GM15510 (cell line): ENCODE measurements around the gene GRB10.

Source experiments
- POLR2A ChIP-seq: IDR thresholded peaks from 3 replicates; pipeline ENCODE4 v1.6.1; 2011; ENCODE audit warnings: borderline replicate concordance; ENCODE audit not compliant: insufficient read length; ENCODE audit errors: extremely low read depth

GRB10 gene

DNA sequence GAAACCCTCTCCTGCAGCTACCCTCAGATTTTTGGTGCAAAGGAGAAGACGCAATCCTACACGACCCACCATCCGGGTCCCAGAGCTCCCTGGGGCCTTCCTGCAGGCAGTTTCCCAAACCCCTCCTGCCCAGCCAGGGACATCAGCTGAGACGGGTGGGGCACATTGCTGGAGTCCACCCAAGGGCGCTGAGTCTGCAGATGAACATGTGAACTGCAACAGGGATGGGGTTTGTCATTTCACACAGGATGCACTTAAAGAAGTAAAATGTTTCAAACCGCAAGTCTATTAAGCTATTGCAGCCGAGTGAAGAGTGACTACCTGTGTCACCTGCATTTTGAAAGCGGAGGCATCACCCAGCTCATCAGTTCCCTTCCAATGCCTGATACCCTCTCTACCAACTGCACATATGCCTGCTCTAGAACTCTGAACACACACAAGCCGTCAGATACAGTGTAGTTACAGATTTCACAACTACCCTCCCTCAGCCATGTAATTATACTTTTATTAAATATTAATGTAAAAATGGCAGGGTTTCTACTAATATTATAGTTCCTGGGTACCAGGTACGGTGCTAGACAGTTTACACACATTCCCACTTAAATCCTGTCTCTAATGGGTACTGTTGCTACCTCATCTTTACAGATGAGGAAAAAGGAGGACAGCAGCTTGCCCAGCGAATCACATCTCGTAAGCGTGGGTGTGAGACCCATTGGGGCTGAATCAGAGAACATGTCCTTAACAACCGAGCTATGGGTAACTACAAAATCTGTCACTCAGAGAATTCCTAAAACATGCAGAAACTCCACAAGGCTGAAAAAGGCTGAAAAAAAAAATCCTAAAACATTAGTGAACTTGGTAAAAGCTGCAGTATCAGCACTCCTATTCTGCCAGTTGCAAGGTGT lies 71.2 kb downstream of the GRB10 start:
- no peak for TF ChIP-seq POLR2A

DNA sequence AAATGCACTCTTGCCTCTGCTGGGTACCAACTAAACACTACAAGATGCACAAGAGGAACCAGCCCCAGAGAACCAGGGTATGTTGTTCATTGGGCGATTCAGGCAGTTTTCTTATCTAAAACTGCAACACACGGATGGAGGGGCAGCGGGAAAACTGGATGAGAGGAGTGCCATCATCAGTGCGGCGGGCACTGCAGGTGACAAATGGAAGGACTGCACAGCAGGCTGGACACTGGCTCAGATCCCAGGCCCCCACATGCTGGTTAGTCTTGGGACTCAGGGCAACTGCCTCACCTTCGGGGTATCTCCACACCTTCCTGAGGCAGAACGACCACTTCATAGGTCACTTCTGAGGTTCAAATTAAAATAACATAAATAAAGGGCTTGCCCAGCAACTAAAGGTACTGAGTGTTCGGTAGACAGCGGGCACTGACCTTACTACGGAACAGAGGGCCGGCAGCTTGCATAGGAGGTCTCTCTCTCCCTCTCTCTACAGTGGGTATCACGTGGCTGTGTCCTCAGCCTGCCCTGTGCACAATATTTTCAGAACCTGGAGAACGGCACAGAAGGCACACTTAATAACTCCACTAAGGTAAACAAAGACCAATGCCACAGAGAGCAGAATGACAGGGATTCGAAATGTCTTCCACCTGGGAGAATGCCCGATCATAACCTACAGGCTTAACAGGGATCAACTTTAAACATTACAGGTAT lies 72.1 kb downstream of the GRB10 start:
- no peak for TF ChIP-seq POLR2A

GRCh38 chr7:50709151-50709550 lies 73.5 kb downstream of the GRB10 start:
- no peak for TF ChIP-seq POLR2A

DNA sequence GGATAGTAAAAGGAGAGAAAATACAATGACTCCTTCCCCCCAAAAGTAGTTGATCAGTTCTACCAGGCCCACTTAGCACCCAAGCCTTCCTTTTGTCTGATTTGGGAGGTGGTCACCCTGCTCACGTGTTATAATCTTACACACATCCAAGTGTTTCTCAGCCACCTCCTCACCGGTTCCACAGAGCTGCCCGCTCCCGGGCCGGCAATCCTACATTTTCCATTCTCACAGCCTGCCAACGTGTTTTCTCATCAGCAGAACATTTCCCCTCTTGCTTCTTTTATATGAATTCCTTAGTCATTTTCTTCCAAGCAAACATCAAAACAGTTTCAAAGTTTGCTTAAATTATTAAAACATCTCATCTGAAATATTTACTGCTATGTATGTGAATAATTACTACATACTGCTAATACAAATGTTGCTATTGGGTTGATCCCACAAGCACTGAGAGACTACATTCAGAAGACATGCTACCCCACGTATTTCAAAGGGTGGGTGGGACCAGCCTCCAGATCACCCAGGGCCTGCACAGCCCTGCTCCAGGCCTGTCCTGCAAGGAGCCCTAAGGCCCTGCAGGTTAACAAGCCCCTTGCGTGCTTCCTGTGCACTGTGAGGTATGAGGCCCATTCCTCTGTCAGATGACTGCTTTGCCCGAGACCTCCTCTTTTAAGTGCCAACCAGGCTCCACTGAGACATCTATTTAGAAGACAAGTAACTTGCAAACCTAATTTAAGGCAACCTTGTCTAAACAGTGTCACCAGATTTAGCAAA lies 75.3 kb downstream of the GRB10 start:
- no peak for TF ChIP-seq POLR2A

DNA sequence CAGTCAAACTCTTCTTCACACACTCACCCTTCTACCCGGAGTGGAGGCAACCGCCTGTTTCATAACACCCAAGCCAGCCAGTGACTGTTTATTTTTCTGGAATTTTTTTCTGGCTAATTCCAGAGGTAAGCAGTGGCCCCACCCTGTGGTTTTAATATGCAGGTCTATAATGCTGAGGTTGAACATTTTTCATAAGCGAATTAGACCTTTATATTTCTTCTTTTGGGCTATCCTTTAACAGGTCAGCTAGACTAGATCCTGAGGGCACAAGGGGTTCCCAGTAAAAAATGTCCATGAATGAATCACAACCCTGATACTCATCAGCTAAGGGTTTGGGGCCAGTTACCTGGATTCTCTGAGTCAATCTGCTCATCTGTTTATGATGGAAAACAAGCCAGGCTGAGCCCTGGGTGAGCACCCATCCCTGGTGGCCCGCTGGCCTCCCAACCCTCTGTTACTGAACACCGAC lies 76.2 kb downstream of the GRB10 start:
- TF ChIP-seq POLR2A, result no peak

DNA sequence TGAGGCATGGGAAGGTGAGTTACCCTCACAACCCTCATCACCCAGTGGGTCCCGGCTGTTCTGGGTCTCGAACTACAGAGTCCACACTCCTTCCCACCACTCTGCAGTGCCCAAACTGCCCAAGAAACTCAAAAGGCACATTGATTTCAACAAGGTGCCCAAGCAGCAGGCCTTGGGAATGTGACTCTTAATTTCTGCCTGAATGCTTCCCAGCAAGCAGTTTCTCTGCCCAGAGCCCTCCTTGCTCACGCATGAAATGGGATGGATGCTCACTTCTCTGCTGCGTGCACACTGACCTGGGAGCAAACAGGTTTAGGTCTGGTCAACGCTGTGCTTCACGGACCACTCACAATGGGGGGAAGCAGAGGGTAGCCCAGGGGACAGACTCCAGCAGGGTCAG lies 77.9 kb downstream of the GRB10 start:
- no peak for TF ChIP-seq POLR2A

- no peak for TF ChIP-seq POLR2A
These were observed 79.0 kb downstream of the GRB10 start for GRCh38 chr7:50703654-50704053.

GRCh38 chr7:50699143-50699542 lies 83.6 kb downstream of the GRB10 start:
- no peak for TF ChIP-seq POLR2A

DNA sequence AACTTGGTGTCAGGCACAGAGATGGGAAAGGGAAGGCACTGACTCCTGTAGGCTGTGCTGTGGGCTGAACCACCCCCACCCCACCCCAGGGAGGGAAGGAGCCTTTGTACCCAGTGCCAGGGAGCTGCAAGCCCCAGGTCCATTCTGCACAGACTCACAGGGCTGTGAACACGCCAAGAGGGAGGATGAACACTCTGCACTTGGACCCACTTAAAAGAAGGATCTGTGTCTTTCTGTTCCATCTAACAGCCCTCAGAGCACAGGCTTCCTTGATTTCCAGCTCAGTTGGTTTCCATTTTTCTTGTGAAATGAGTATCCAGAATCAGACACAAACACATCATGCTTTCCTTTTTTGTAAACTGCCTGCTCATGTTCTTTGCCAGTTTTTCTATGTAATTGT lies 84.9 kb downstream of the GRB10 start:
- no peak for TF ChIP-seq POLR2A

DNA sequence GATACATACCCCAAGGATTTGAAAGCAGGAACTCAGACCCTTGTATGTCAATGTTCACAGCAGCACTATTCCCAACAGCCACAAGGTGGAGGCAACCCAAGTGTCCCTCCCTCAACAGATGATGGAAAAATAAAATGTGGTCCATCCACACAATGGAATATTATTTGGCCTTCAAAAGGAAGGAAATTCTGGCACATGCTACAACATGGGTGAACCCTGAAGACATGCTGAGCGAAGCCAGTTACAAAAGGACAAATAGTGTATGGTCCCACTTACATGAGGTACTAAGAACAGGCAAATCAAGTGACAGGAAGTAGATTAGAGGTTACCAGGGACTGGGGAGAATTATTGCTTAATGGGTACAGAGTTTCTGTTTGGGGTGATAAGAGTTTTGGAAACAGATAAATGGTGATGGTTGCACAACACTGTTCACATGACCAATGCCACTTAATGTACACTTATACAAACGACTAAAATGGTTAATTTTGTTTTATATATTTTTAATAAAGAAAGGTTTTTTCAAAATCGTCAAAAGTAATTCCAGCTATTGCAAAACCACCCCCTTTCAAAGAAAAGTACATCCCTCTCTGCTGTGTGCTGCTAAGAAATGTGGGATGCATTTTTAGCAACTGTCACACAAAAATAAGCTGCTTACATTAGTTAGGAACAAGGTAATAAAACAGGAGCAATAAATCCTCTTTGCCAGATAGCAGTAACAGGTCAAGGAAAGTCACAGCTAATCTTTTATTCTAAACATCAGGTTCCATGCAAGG lies 85.7 kb downstream of the GRB10 start:
- TF ChIP-seq POLR2A, result no peak

DNA sequence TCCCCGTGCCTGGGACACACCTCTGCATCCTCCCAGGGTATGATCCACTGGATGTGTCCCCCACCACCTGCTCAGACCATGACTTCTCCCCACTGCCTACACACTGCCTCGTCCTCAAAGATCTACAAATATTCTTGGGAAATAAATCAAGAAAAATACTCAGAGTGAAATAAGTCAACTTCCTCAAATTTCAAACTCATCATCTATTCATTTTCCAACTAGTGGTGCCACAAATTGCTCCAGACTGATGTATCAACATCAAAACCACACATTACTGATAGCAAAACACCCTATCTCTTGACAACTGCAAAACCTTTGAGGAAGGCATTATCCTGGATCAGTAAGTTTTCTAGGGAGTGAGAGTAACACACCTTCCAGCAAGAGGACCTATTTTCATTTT lies 87.7 kb downstream of the GRB10 start:
- no peak for TF ChIP-seq POLR2A

DNA sequence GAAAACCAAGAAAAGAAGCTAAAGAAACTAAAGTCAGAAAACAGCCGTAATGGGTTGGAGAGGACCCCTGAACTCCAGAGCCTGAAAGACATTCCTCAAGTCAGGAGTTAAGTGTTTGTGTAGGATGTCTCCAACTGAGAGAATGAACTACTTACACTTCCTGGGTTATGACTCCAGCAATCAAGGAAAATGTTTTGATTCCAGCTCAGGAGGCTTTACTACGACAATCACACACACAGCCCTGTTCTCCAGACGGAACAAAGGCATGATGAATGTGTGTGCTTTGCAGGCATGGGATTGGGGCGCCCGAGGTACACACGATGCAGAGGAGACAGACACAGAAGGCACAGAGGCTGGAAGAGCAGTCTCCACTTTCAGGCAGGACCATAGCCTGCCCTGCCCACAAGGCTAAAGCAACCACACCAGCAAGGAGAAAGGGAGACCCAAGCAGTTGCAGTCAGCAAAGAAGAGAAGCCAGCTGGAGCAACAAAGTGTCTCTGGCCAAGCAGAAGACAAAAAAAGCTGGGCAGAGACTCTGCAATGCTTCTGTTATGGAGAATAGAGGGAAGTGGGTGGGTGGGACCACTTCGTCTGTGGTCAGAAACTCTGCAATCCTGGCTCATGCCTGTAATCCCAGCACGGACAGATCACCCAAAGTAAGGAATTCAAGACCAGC lies 89.1 kb downstream of the GRB10 start:
- no peak for TF ChIP-seq POLR2A

DNA sequence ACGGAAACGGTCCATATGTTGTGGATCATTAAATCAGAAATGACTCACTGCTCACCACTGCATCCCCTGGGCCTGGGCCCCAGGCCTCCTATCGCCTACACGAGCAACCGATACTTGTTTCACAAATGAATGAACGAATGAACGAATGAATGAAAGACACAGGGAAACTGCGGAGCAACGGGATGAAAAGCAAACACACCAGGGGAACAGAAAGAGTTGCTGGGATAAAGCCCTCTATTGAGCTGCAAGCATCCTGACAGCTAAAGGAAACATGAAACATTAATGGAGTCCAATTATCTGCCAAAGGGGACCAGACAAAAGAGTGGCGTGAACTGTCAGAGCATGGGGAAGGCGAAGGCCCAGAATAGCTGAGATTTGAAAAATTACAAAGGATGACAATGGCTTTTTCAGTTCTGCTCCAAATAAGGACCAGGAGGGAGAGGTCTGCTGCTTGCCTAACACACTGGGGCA lies 92.1 kb downstream of the GRB10 start:
- TF ChIP-seq POLR2A, result no peak

GRCh38 chr7:50688226-50688590 lies 94.5 kb downstream of the GRB10 start:
- no peak for TF ChIP-seq POLR2A

DNA sequence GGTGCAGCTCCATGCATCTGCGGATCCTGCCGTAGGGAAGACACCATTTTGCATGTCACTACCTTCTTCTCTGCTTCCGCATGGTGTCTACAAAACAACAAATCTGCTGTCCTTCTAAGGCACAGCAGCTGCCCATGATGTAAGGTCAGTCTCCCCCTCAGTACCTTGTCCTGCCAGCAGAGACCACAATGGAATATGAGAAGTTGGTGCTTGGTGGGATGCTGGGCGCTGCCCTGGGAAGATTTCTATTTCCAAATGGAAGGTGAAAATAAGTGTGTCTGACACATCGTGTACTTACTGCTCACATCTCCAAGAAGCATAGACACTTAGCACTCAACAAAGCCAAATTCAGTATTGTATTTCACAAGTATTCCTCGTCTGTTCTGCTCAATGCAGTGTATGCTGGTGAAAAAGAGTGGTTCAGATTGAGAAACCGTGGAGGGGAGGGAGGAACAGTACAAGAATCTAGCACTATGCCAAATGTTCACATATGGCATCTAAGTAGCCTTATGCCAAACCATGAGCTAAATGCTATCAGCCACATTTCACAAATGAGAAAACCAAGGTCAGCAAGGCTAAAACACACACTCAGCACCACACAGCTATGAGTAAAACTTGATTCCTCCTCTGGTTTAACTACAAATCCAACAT lies 95.0 kb downstream of the GRB10 start:
- TF ChIP-seq POLR2A, result no peak
